Body of pancreas (tissue), 4 donors: Measurements from ENCODE around the gene HLA-DPB1. TPM values are rescaled to one million over a fixed set of nuclear protein-coding genes. Genes with fewer than 3 reads are reported as not detected.

Experiments used
- ATAC-seq: fragments of 150-250 bp; one replicate; pipeline ENCODE4 v1.9.1; 2016
- DNase-seq, 4 donors: peaks; one replicate each; pipeline ENCODE4 v3.0.0-alpha.2; 2019
- H3K27ac ChIP-seq, 4 donors: fragments of 200-600 bp; sonication (generic); 1 replicate in 3 of 4; 2 replicates in 1 of 4; pipeline versions ENCODE4 v1.5.1 to v1.6.1; 2016 to 2019; ENCODE audit warnings: mild to moderate bottlenecking in 1 of 4, mixed read lengths in 1 of 4, moderate library complexity in 1 of 4
- H3K27me3 ChIP-seq, 2 donors: fragments of 200-600 bp; sonication (generic); one replicate each; pipeline ENCODE4 v1.6.0; 2016; ENCODE audit warnings: mild to moderate bottlenecking in 1 of 2
- H3K36me3 ChIP-seq, 2 donors: fragments of 200-600 bp; sonication (generic); replicated peaks in 1 of 2; 2 replicates each; pipeline ENCODE4 v1.5.1; 2016; ENCODE audit warnings: low read depth in 2 of 2; ENCODE audit not compliant: insufficient read depth in 1 of 2
- H3K4me1 ChIP-seq: fragments of 200-600 bp; sonication (generic); one replicate; pipeline ENCODE4 v1.6.0; 2016
- H3K4me3 ChIP-seq, 2 donors: fragments of 200-600 bp; sonication (generic); 1 replicate in 1 of 2; 2 replicates in 1 of 2; pipeline ENCODE4 v1.5.1; 2016 to 2019
- H3K9me3 ChIP-seq, 3 donors: fragments of 200-600 bp; sonication (generic); 1 replicate in 2 of 3; 2 replicates in 1 of 3; pipeline ENCODE4 v1.5.1; 2016
- CTCF ChIP-seq, 7 experiments: fragments of 450-650 bp in 4 of 7; fragments of 200-600 bp in 3 of 7; sonication (generic) in 3 of 7; IDR thresholded peaks; one replicate each; pipeline ENCODE4 v1.5.1; 2016 to 2019; ENCODE audit warnings: antibody characterized with exemption in 7 of 7
- POLR2A ChIP-seq, 3 donors: fragments of 450-650 bp; IDR thresholded peaks; one replicate each; pipeline ENCODE4 v1.6.1; 2016; ENCODE audit warnings: antibody characterized with exemption in 3 of 3, mild to moderate bottlenecking in 2 of 3
- WGBS, 2 donors: methylation state at CpG; one replicate each; pipeline ENCODE4 v1.1.5; 2017; 5-methylcytosine and 5-hydroxymethylcytosine counted together
- intact Hi-C: fragments of 100-400 bp; cut with DNase I; formaldehyde crosslinking; loops from one replicate; pipeline ENCODE4 v1.15.1; 2023
- total RNA-seq, 2 donors: library from RNA; depleted of rRNA; stranded (reverse); fragments of >200 nt; gene quantifications; one replicate each; pipeline ENCODE4 v1.1.0, GENCODE V29; 2016

Gene HLA-DPB1
- total RNA-seq, 2 donors from 2014 or later: 41.2 to 52.4 TPM

DNA sequence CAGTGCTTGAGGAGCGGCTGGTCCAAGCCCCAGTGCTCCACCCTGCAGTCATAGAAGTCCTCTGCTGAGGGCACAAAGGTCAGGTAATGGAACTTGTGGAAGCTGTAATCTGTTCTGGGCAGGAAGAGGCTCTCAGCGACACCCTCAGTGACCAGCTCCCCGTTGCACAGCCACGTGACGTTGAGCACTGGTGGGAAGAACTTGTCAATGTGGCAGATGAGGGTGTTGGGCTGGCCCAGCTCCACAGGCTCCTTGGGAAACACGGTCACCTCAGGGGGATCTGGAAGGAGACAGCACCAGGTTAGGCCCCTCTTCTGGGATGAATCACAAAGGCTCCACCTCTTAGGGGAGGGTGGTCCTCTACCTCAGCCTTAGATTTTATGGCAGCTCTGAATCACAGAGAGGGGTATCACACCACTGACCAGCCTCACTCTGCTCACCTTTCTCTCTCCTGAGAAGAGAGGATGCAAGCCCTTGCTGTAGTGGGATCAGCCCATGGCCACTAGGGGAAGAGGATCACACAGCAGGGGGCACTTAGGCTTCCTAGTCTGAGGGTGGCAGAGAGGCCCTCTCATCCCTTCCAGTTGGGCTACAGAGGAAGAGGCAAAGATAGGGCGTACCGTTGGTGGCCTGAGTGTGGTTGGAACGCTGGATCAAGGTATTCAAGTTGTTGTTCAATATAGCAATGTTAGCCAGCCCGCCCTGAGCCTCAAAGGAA, 6.6 kb upstream of the HLA-DPB1 start:
- intact Hi-C loops: no loop called here
- 81 to 84% methylated on average over 9 to 10 of the region's 10 CpGs for WGBS, 2 donors
- TF ChIP-seq CTCF (IDR thresholded peaks at IDR 0.05) (no peak), POLR2A (IDR thresholded peaks at IDR 0.05) (no peak)
- Histone ChIP-seq H3K4me3 (no peak overlapping the region), H3K36me3 (no peaks in the 10 kb centered on the region), H3K9me3 (no peaks in the 10 kb centered on the region), H3K27ac (no peak overlapping the region), H3K4me1 (no peaks in the 10 kb centered on the region), H3K27me3 (no peaks in the 10 kb centered on the region)
- no peak for ATAC-seq
- DNase-seq: no peak

- no peaks in the 10 kb centered on the region for H3K36me3 ChIP-seq
- TF ChIP-seq POLR2A (IDR thresholded peaks at IDR 0.05) (no peak), CTCF (IDR thresholded peaks at IDR 0.05) (no peak)
- no peak for ATAC-seq
- no peaks in the 10 kb centered on the region for H3K4me1 ChIP-seq
- intact Hi-C loops: no loop called here
- no peaks in the 10 kb centered on the region for H3K9me3 ChIP-seq
- whole genome bisulfite sequencing, 2 donors: 46 to 58% methylated on average over 2 of the region's 2 CpGs
- H3K27me3 ChIP-seq: no peaks in the 10 kb centered on the region
- H3K4me3 ChIP-seq: no peak overlapping the region
- no peak for DNase-seq
- H3K27ac ChIP-seq: no peak overlapping the region
These were observed 4.9 kb upstream of the HLA-DPB1 start for GRCh38 chr6:33070909-33071308.

DNA sequence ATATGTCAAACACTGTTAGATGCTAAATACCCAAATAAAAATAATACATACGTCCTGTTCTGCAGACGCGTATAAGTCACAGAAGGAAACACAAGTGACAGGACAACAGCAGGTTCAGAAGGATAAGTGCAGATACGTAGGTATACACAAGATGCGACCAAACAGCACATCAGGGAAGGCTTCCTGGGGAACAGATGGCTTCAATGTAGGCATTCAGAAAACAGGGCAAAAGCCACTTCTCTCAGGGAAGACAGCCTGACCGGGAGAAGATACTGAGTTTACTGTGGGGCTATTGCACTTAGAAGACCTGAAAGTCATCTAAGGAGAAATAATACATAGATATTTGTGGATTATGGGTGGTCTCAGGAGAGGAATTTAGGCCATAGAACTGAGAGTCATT, 4.2 kb upstream of the HLA-DPB1 start:
- Histone ChIP-seq H3K27me3 (no peaks in the 10 kb centered on the region), H3K36me3 (no peaks in the 10 kb centered on the region), H3K4me3 (no peak overlapping the region), H3K9me3 (no peaks in the 10 kb centered on the region), H3K27ac (no peak overlapping the region), H3K4me1 (no peaks in the 10 kb centered on the region)
- no peak for ATAC-seq
- DNase-seq: no peak
- intact Hi-C loops: no loop called here
- no peak for TF ChIP-seq POLR2A (IDR thresholded peaks at IDR 0.05)
- no peak for TF ChIP-seq CTCF (IDR thresholded peaks at IDR 0.05)
- WGBS, 2 donors: 57 to 66% methylated on average over 6 of the region's 6 CpGs

- Histone ChIP-seq H3K36me3 (no peaks in the 10 kb centered on the region), H3K27me3 (no peaks in the 10 kb centered on the region), H3K4me3 (no peak overlapping the region), H3K4me1 (no peaks in the 10 kb centered on the region), H3K9me3 (no peaks in the 10 kb centered on the region), H3K27ac (peak overlapping the region in 1 of 4 donors; percentile 55)
- TF ChIP-seq CTCF (IDR thresholded peaks at IDR 0.05): no peak
- TF ChIP-seq POLR2A (IDR thresholded peaks at IDR 0.05): no peak
- intact Hi-C loops: no loop called here
- WGBS, 2 donors: 54% methylated on average over 7 of the region's 7 CpGs
- ATAC-seq: no peak
- no peak for DNase-seq
These were observed 3.2 kb upstream of the HLA-DPB1 start for GRCh38 chr6:33072508-33073100.
